Prostate gland (tissue), 2 donors: ENCODE measurements around the gene SEMA3F. TPM values are rescaled to one million over a fixed set of nuclear protein-coding genes. Genes with fewer than 3 reads are reported as not detected.

Source experiments
- DNase-seq: peaks from one replicate; pipeline ENCODE4 v3.0.0-alpha.2; 2019; ENCODE audit warnings: low spot score
- H3K27ac ChIP-seq, 2 donors: fragments of 200-600 bp; sonication (generic); 2 replicates each; pipeline ENCODE4 v1.5.1; 2017 to 2019
- H3K27me3 ChIP-seq: fragments of 200-600 bp; sonication (generic); replicated peaks from 2 replicates; pipeline ENCODE4 v1.5.1; 2019; ENCODE audit not compliant: insufficient read depth
- H3K36me3 ChIP-seq, 2 donors: fragments of 200-600 bp; sonication (generic); 1 replicate in 1 of 2; 2 replicates in 1 of 2; pipeline versions ENCODE4 v1.5.1 to v1.8.1; 2017 to 2019
- H3K4me1 ChIP-seq: fragments of 200-600 bp; sonication (generic); replicated peaks from 2 replicates; pipeline ENCODE4 v1.5.1; 2019
- H3K4me3 ChIP-seq, 2 donors: fragments of 200-600 bp; sonication (generic); 2 replicates each; pipeline ENCODE4 v1.5.1; 2017 to 2019
- H3K9me3 ChIP-seq: fragments of 200-600 bp; sonication (generic); 2 replicates; pipeline ENCODE4 v1.5.1; 2017
- CTCF ChIP-seq, 4 experiments: fragments of 200-600 bp in 2 of 4; fragments of 450-650 bp in 2 of 4; sonication (generic) in 2 of 4; IDR thresholded peaks; 1 replicate in 3 of 4; 2 replicates in 1 of 4; pipeline ENCODE4 v1.5.1; 2016 to 2019; ENCODE audit warnings: antibody characterized with exemption in 4 of 4, mild to moderate bottlenecking in 2 of 4, moderate library complexity in 2 of 4
- POLR2A ChIP-seq: fragments of 450-650 bp; IDR thresholded peaks from one replicate; pipeline ENCODE4 v1.6.1; 2016; ENCODE audit warnings: antibody characterized with exemption, mild to moderate bottlenecking
- POLR2AphosphoS5 ChIP-seq: sonication (generic); formaldehyde crosslinking; IDR thresholded peaks from one replicate; pipeline ENCODE4 v1.6.1; 2017; ENCODE audit warnings: antibody characterized with exemption
- WGBS: methylation state at CpG from one replicate; pipeline ENCODE4 v1.1.5; 2018; 5-methylcytosine and 5-hydroxymethylcytosine counted together
- intact Hi-C: fragments of 100-400 bp; cut with DNase I; formaldehyde crosslinking; loops from one replicate; pipeline ENCODE4 v1.14.2; 2022
- total RNA-seq, 2 donors: library from RNA; depleted of rRNA; stranded (reverse); fragments of >200 nt; gene quantifications; one replicate each; pipeline ENCODE4 v1.1.0, GENCODE V29; 2016

SEMA3F gene
- total RNA-seq, 2 donors from 2014 or later, result 43.3 to 71.8 TPM

GRCh38 chr3:50119786-50120185, 35.3 kb upstream of the SEMA3F start:
- Histone ChIP-seq H3K27me3 (no peaks in the 10 kb centered on the region), H3K4me1 (peaks cover under 1% of the 10 kb centered on the region), H3K4me3 (no peak overlapping the region), H3K9me3 (no peaks in the 10 kb centered on the region), H3K27ac (no peak overlapping the region), H3K36me3 (peaks cover 29 to 32% of the 10 kb centered on the region in 2 donors)
- 85% methylated on average over 3 of the region's 3 CpGs for WGBS
- no peak for DNase-seq
- no peak for TF ChIP-seq POLR2A
- TF ChIP-seq CTCF (IDR thresholded peaks at IDR 0.05), result no peak
- TF ChIP-seq POLR2AphosphoS5, result no peak
- intact Hi-C loops, result no loop called here

GRCh38 chr3:50120364-50121071, 34.6 kb upstream of the SEMA3F start:
- 86% methylated on average over 8 of the region's 10 CpGs for WGBS
- intact Hi-C loops, result loop anchor here (1.0 kb wide), 1 partner anchor 69 kb away; no protein-coding TSS in a partner anchor
- Histone ChIP-seq H3K4me3 (no peak overlapping the region), H3K27me3 (no peaks in the 10 kb centered on the region), H3K27ac (no peak overlapping the region), H3K9me3 (no peaks in the 10 kb centered on the region), H3K36me3 (peaks cover 23 to 24% of the 10 kb centered on the region in 2 donors), H3K4me1 (peaks cover 3% of the 10 kb centered on the region)
- no peak for DNase-seq
- TF ChIP-seq POLR2AphosphoS5, result no peak
- TF ChIP-seq CTCF (IDR thresholded peaks at IDR 0.05), result no peak
- TF ChIP-seq POLR2A, result no peak

GRCh38 chr3:50121072-50122032, 33.8 kb upstream of the SEMA3F start:
- intact Hi-C loops, result loop anchor here (1.0 kb wide), 1 partner anchor 68 kb away; no protein-coding TSS in a partner anchor
- DNase-seq, result peak; percentile 75
- 33% methylated on average over 13 of the region's 13 CpGs for WGBS
- Histone ChIP-seq H3K4me1 (peaks cover 3% of the 10 kb centered on the region), H3K27ac (no peak overlapping the region), H3K4me3 (no peak overlapping the region), H3K36me3 (peaks cover 15 to 17% of the 10 kb centered on the region in 2 donors), H3K9me3 (no peaks in the 10 kb centered on the region), H3K27me3 (no peaks in the 10 kb centered on the region)
- TF ChIP-seq POLR2AphosphoS5, result peak; percentile 46
- no peak for TF ChIP-seq POLR2A
- peak; percentile 66 to 93 (median 92) for TF ChIP-seq CTCF (IDR thresholded peaks at IDR 0.05)

GRCh38 chr3:50122071-50122470, 33.1 kb upstream of the SEMA3F start:
- H3K36me3 ChIP-seq, result peaks cover 8 to 10% of the 10 kb centered on the region in 2 donors
- H3K27ac ChIP-seq, result no peak overlapping the region
- 72% methylated on average over 2 of the region's 2 CpGs for WGBS
- H3K9me3 ChIP-seq, result no peaks in the 10 kb centered on the region
- DNase-seq, result no peak
- H3K4me3 ChIP-seq, result no peak overlapping the region
- H3K27me3 ChIP-seq, result no peaks in the 10 kb centered on the region
- intact Hi-C loops, result no loop called here
- H3K4me1 ChIP-seq, result peaks cover 7% of the 10 kb centered on the region
- TF ChIP-seq POLR2AphosphoS5 (no peak), CTCF (IDR thresholded peaks at IDR 0.05) (no peak), POLR2A (no peak)
